Measurements from ENCODE around the gene FMN2.

- TF ChIP-seq, protein P1, sequence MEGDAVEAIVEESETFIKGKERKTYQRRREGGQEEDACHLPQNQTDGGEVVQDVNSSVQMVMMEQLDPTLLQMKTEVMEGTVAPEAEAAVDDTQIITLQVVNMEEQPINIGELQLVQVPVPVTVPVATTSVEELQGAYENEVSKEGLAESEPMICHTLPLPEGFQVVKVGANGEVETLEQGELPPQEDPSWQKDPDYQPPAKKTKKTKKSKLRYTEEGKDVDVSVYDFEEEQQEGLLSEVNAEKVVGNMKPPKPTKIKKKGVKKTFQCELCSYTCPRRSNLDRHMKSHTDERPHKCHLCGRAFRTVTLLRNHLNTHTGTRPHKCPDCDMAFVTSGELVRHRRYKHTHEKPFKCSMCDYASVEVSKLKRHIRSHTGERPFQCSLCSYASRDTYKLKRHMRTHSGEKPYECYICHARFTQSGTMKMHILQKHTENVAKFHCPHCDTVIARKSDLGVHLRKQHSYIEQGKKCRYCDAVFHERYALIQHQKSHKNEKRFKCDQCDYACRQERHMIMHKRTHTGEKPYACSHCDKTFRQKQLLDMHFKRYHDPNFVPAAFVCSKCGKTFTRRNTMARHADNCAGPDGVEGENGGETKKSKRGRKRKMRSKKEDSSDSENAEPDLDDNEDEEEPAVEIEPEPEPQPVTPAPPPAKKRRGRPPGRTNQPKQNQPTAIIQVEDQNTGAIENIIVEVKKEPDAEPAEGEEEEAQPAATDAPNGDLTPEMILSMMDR (IDR thresholded peaks at IDR 0.05), result no peak
- TF ChIP-seq EP300 (IDR thresholded peaks at IDR 0.05), result no peak
These were observed 17.3 kb upstream of the FMN2 start for GRCh38 chr1:240074422-240074821.
